Stimulated activated CD4-positive, alpha-beta T cell treated with anti-CD3 and anti-CD28 coated beads, Interleukin-2, amount 100 ng/mL, for 24 hours (primary cell): ENCODE measurements around the gene GORASP1.
"Not testable (repeated sequence)": the region's sequence is repeated elsewhere in the genome, so short reads cannot be mapped to it uniquely, and the experiment has no call there.

ENCODE experiments used
- DNase-seq, 2 donors: peaks; one replicate each; pipeline ENCODE4 v3.0.0-alpha.2; 2020

Gene GORASP1

DNA sequence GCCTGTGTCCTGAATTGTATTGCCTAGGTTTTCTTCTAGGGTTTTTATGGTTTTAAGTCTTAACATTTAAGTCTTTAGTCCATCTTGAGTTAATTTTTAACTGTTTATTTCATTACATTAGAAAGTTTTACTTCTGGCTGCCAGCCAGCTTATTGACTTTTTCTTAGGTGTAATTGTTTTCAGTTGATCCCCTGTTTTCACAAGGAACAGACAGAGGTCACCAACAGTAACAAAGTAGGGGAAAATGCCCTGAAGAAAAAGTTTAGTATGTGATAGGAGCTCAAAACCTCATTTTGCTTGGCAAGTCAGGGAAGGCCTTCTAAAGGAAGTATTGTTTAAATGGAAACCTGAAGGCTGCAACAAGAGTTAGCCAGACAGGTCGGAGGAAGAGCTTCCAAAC is 45.2 kb downstream of the GORASP1 start:
- no peak for DNase-seq

DNA sequence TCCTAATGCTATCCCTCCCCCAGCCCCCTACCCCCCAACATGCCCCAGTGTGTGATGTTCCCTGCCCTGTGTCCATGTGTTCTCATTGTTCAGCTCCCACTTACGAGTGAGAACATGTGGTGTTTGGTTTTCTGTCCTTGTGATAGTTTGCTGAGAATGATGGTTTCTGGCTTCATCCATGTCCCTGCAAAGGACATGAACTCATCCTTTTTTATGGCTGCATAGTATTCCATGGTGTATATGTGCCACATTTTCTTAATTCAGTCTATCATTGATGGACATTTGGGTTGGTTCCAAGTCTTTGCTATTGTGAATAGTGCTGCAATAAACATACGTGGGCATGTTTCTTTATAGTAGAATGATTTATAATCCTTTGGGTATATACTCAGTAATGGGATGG is 46.2 kb downstream of the GORASP1 start:
- not testable (repeated sequence) for DNase-seq

DNA sequence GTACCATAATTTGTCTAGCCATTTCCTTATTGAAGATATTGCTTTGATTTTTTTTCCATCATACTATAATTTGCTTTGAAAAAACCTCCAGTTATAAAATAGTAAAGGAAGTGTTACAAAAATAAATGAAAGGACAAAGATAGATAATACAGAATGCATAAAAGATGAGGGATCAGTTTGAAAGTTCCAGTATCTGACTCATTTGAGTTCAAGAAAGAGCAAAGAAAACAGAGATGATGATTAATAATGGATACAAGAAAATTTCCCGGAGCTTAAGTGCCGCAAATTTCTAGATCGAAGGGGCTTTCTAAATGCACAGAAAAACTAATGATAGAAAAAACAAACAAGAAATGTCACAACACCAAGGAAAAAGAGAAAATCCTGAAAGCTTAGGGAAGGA is 51.3 kb downstream of the GORASP1 start:
- DNase-seq = no peak

DNA sequence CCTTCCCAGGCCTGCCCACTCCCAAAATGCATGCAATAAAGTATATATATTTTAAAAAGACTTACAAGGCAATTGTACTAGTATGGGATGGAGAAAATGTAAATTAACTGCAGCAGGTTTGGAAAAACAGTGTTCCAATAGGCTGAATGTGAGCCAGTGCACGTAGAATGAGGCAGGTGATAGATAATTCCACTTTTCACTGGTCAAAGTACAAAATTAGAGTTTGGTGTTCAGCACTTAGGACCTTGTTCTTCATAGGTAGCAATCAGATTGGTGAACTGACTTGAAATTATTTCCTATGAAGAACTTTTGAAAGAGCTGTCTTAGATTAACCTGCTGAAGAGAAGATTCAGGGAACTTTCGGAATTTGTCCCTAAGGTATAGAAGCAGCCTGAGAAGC is 53.7 kb downstream of the GORASP1 start:
- DNase-seq = no peak

DNA sequence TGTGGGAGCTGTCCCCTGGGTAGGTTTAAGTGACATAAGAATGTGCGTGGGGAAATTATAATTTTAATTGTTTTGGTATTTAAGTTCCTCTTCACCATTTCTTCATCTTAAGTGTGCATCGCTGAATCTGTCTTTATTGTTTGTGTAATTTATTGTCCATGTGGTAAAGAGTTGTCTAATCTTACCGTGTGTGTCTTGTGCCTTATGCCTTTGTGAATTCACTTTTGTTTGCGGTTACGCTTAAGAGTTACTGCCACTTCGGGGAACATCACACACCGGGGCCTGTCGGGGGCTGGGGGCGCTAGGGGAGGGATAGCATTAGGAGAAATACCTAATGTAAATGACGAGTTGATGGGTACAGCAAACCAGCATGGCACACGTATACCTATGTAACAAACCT is 54.8 kb downstream of the GORASP1 start:
- DNase-seq = no peak

DNA sequence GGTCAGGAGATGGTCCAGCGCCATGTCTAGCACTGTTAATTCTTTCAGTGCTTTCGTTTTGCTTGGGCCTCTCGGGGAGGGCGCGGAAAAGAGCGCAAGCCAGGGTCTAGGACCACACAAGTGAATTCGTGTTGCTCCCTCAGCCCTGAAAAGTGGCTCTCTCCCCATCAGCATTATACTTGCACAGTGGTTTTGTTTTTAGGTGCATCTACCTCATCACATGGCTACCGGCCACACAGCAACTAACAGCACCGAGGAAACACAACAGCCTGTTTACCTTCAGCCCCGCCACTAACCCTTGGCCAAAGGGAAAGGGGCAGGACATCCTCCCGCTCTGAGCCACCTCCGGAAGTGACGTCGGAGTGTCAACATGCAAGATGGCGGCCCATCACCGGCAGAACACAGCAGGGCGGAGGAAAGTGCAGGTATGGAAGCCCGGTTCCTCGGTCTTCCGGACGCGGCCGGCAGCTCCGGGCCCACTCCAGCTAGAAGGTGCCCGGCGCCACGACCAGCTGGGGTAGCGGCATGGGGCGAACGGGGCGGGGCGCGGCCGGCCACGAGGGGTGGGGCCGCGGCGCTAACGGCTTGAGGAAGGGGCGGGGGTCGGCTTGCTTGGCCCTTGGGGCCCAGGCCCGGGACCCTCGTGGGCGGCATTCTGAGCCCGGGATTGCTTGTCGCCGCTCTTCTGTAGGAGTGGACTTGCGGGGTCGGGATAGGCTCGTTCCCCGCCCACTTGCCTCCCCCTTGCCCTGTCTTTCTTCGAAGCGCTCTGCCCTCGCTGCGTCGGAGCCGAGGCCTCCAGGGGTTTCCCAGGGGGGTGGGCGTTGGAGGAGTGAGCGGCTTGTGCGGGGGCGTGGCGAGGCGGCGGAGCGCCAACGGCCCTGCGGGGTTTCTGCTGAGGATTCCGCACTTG is 55.5 kb downstream of the GORASP1 start, which contains the start of the genes SCN11A and WDR48:
SCN11A (minus strand) TSS at position 296 of the 913 bp plus-strand sequence. CDS start 101,582 bp downstream, outside the sequence.
WDR48 (plus strand) TSS at position 368 of the 913 bp plus-strand sequence; CDS start at position 378, 10 bp downstream.
- DNase-seq = peak; percentile 92 to 93

DNA sequence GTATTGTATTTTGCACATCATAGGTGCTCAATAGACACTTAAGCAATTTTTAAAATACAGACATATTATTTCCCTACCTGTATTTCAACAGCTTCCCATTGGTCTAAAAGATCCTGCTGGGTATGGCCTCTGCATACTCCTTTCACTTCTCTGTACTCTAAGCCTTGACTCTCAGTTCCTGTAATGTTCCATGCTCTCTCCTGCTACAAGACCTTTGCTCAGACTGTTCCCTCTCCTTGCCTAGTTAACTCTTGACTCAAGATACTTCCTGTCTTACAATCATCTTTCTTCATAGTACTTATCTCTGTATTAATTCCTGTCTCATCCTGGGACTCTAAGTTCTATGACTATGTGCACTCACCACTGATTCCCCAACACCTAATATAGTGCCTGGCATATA is 57.4 kb downstream of the GORASP1 start:
- no peak for DNase-seq
